CD4-positive, alpha-beta T cell treated with Interferon gamma for 1 hour (primary cell): ENCODE data around the gene MYZAP.

Experiments used
- DNase-seq: peaks from one replicate; pipeline ENCODE4 v3.0.0-alpha.2; 2020

Gene MYZAP

GRCh38 chr15:57565311-57565710 is 26.4 kb upstream of the MYZAP start:
- peak; percentile 64 for DNase-seq

DNA sequence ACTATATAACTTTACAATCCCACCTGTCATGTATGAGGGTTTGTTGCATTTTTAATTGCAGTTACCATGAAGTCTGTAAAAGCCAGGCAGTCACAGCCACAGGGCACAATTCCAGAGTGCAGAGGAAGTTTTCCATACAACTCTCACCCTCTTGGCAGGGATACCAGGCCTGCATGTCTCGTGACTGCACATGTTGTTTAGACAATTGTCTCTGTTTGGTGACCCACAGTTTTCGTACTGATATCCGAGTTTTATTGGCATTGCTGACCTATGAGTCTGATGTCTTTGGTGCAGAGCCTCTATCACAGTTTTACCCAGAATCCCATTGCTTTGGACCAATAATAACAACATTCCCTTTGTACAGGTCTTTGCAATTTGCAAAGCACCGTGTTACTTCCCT is 24.9 kb upstream of the MYZAP start:
- DNase-seq: no peak

DNA sequence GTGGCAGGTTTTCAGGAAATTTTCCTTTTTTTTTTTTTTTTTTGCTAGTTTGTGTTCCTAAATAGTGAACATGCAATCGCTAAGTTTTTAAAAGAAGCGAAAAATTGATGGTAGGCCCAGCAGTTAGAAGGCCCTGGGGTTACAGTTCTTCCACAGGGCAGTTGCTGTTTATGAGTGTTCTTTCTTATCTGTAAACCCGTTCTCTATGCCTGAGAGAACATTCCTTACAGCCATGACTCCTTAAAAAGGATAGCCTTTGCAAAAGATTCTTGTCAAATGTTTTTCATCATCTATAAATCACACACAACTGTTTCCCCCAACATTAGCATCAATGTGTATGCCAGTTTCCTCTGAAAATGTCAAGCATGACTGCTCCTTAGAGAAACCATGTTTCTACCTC is 23.8 kb upstream of the MYZAP start:
- DNase-seq: no peak

DNA sequence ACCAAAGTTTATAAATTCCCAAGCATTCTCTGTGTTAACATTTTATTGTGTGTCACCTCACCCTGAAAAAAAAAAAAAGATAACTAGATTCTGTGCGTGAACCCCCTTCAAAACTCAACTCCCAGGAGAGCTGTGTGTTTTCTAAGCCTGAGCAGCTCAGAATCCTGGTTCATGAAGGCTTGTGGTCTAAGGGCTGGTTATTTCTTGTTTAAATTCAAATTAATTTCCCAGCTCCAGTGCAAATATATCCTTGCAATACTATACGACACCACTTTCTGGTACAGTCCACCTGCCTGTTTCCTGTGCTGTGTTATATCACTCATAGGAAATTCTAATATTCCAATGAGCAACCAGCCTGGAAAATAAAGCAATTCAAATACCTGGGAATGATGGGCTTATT is 23.4 kb upstream of the MYZAP start:
- DNase-seq: no peak

- DNase-seq: no peak
Measured at GRCh38 chr15:57570340-57570739, 21.4 kb upstream of the MYZAP start.

- DNase-seq: no peak
Measured at GRCh38 chr15:57570994-57571393, 20.7 kb upstream of the MYZAP start.

DNA sequence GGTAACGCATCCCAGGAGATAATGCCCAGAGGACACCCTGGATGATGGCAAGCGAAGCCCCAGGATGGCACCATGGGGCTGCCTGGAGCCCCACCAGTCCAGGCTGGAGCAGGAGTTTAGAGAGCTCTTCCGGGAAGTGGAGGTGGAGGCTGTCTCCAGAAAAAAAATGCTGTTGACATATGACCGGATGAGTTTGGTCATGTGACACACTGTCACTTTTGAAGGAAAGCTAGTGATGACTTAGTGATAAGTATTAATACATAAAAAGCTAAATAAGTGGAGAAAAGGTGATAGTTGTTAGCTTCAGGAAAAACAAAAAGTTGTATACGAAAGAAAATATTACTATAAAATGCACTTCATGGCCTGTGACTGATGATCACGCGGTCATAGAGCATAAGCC is 20.0 kb upstream of the MYZAP start:
- no peak for DNase-seq

GRCh38 chr15:57572468-57572867 is 19.2 kb upstream of the MYZAP start:
- DNase-seq: no peak

DNA sequence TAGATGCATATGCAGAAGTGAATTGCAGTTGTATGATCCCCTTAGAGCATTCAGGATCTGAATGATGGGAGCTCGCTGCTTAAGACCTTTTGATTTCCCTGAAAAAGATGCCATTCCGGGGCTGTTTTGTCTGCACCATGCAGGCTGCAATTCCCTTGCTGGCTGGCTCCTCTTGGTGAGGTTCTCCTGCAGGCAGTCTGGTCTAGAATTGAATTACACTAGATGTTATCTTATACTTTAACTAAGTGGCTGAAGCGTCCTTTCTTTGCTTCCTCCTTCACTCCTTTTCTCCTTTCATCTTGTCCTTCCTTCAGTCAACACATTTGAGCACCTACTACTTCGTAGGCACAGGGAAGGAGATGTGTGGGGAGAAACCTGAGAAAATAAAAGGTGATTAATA is 18.6 kb upstream of the MYZAP start:
- DNase-seq: no peak

DNA sequence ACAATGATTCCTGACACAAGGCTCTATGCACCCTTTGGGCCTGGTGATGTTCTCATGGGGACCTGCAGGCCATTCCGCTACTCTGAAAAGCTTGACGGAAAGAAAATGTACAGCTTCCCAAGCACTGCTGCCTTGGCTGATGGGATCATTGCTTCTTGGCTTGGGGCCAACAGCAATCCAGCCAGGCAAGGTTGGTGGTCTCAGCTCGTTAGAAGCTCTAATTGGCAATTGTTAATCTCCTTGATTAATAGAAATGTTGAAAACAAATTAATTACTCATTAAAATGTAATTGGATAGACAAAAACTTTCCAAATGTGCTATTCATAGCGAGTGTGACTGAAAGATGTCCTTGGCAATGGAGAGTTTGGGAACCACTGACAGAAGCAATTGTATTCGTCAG is 16.3 kb upstream of the MYZAP start:
- no peak for DNase-seq

- no peak for DNase-seq
Measured at GRCh38 chr15:57578288-57578900, 13.3 kb upstream of the MYZAP start.

DNA sequence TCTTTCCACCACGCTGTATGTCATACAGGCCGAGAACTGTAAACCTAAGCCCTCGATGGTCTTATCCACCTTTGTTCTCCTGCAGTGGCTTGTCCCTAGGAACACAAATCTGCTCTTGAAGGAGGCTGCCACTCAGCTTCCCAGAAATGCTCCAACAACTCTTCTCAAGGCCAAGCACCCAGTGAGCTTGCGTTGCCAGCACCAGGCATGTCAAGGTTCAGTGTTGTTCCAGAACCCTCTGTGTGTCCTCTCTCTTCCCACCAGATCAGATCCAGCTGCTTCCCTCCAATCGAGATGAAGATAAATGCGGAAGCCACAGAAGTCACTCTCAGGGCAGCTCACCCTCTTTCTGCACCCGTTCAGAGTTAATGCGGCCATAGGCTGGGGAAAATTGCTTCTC is 11.3 kb upstream of the MYZAP start:
- DNase-seq: no peak

- no peak for DNase-seq
Measured at GRCh38 chr15:57580866-57581265, 10.8 kb upstream of the MYZAP start.

- no peak for DNase-seq
Measured at GRCh38 chr15:57582090-57582489, 9.6 kb upstream of the MYZAP start.

DNA sequence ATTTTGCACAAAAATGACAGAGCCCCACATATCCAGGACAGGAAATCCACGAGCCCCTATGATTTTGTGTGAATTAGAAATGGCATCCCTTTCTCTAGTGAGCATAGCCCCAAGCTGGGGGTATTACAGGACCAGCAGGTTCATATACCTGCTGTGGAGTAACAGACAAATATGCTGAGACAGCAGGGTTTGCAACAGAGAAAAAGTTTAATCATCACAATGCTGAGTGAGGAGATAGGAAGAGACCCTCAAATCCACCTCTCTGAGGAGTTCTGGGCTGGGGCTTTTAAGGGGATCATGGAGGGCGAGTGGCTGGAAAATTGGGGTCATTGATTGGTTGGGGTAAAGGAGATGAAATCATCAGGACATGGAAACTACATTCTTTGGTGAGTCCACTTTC is 8.4 kb upstream of the MYZAP start:
- no peak for DNase-seq

DNA sequence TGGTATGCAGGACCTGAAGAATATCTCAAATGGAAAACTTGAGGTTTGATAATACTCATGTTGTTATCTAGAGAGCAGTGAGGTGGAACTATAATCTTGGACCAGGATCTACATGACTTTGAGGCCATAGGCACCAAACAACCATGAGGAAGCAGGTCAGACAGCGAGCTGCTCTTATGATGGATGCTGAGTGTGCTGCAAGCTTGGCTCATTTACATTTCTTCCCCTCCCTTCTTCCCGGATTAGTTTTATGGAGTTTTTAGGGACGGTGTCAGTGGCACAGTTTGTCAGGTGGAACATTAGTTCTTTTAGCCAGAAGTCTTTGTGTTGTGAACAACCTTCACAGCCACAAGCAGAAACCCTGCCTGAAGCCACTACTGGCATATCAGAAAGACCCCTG is 8.0 kb upstream of the MYZAP start:
- no peak for DNase-seq

DNA sequence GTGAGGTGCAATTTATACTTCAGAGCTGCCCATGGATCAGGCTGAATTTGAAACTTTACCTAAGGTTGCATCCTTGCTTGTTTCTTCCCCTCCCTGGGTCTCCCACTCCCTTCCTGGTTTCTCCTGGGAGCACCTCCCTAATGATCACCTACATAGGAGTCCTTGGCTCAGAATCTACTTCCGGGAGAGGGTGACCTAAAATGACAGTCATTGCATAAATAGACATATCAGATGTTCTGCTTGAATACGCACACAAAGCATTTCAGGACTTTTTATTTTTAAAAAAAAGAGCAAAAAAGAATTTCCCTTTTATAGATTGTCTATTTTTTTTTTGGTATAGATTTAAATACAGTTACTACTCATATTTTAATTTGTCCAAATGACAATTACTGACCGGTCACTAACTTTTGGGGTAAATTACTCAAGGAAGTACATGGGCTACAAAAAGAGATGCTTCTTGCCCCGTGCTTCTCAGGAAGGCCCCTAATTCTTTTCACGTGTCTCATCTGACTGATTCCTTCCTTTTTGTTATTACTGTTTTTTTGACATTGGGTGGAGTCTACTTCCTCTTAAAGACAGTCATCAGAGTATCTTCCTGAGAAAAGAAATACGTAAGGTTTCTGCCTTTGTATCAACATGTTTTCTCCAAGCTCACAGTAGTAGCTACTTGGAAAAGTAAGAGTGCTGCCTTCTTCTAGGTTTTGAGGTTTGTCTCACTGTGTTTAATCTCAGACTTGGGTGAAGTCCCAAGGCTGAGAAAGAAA is 4.9 kb upstream of the MYZAP start:
- peak; percentile 11 for DNase-seq

- no peak for DNase-seq
Measured at GRCh38 chr15:57589281-57589680, 2.4 kb upstream of the MYZAP start.

GRCh38 chr15:57589754-57590153 is 1.9 kb upstream of the MYZAP start:
- no peak for DNase-seq

DNA sequence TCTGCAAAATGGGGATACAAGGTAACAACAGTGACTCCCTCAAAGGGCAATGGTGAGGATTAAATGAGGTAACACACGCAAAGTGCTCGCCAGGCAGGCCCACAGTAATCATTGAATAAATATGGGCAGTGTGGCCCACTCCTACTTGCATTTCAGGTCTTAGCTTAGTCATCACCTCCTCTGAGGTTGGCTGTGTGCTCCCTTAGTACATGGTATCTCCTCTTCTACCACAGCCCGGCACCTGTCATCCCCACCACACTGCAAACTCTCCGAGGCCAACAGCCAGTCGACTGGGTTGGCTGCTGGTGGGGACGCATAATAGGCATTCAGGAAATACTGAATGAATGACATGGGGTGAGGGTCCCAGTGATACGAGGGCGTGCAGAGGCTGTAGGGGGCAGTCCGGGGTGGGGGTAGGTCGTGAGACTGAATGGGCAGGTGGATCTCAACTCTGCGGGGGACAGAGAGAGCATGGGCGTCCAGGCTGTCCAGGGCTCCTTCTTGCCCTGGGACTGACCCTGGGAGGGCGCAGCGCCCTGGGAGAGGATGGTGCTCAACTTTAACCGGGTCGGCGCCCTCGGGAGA is 375 bp upstream of the MYZAP start:
- no peak for DNase-seq

DNA sequence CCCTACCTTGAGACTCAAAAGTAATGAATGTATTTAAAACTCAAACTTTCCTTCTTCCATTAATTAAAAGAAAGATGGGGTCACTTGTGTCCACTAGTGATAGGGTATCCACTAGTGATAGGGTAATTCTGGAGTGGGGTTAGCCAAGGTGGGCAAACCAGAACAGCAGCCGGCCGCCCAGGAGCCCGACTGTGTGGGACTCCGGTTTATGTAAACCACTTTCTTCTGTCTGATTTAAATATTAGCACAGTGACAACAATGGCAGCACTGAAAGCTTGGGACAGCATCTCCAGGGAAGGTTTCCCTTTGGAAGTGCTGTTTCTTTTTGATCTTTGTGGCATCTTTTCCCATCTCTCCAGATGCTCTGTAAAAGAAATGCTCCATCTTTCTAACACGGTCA is 722 bp downstream of the MYZAP start:
- no peak for DNase-seq

DNA sequence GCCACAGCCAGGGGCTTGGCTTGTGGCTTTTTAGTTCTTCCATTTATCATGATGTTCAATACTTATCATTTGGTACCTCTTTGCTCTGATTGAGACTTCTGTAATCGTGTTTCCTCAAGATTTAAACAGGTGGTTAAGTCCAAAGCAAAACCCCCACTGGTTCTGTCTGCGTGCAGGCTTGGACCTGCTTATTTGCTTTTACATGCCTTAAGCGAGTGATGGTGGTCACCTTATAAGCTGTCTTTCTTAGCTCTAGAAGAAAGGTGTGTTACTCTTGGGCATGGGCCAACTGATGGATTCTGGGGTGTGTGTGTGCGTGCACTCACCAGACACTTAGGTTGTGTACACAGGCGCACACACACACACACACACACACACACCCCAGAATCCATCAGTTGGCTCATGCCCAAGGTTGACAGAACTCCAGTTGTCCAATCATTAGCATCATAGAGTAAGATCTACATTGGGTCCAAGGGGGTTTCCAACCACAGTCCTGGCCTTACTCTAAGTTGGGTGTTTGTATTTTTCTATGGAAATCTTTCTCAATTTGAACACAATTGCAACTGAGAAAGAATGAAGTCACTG is 1.2 kb downstream of the MYZAP start:
- DNase-seq: no peak

DNA sequence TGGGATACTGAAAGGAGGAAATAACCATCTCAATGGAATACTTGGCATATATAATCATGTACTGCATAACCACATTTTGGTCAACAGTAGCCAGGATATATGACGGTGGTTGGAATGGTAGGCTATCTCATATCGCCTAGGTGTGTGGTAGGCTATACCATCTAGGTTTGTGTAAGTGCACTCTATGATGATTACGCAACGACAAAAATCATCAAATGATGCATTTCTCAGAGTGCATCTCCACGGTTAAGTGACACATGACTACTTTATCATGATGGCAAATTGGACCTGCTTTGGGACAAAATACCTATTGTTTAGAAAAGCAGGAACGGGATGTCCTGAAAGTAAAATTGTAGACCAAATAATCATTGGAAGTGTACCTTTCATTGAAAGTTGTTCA is 2.8 kb downstream of the MYZAP start:
- DNase-seq: no peak
